ENCODE measurements around the gene LAMA3. TPM values are rescaled to one million over a fixed set of nuclear protein-coding genes. Genes with fewer than 3 reads are reported as not detected.

Gene LAMA3
- total and polyA plus RNA-seq, 4 donors: 0.26 to 3.9 (median 0.37) TPM

GRCh38 chr18:23763343-23763742 lies 74.1 kb downstream of the LAMA3 start:
- H3K27me3 ChIP-seq (ENCODE audit: control insufficient read depth in 4 of 4, insufficient read depth in 4 of 4, low read length in 3 of 4): no peaks in the 10 kb centered on the region
- H3K4me3 ChIP-seq (ENCODE audit: low read depth in 1 of 3, low read length in 3 of 3): no peak overlapping the region
- no peak overlapping the region for H3K9ac ChIP-seq (ENCODE audit: low read depth in 1 of 2, low read length in 2 of 2)
- H3K36me3 ChIP-seq (ENCODE audit: control insufficient read depth in 4 of 4, insufficient read depth in 3 of 4, low read depth in 1 of 4, low read length in 3 of 4): no peaks in the 10 kb centered on the region
- peaks cover 0 to 2% (median under 1%) of the 10 kb centered on the region in 4 donors for H3K9me3 ChIP-seq (ENCODE audit: control insufficient read depth in 4 of 4, low read length in 3 of 4)
- 94% methylated on average over 4 of the region's 4 CpGs for WGBS
- TF ChIP-seq CTCF (IDR thresholded peaks at IDR 0.05; ENCODE audit: low read depth, low read length, missing input control) (no peak), YY1 (IDR thresholded peaks at IDR 0.05) (no peak), GABPA (IDR thresholded peaks at IDR 0.05 in 1 of 2, conservative IDR thresholded peaks at IDR 0.05 in 1 of 2) (no peak), RAD21 (IDR thresholded peaks at IDR 0.05) (no peak), ZBTB33 (IDR thresholded peaks at IDR 0.05) (no peak), HNF4G (IDR thresholded peaks at IDR 0.05) (no peak), JUND (IDR thresholded peaks at IDR 0.05) (no peak)
- no peak for DNase-seq (ENCODE audit: low spot score)
- no peak overlapping the region for H3K27ac ChIP-seq (ENCODE audit: low read depth in 1 of 2, low read length in 2 of 2)
- H3K4me1 ChIP-seq (ENCODE audit: control insufficient read depth in 4 of 4, insufficient read depth in 4 of 4, low read length in 3 of 4): no peaks in the 10 kb centered on the region

GRCh38 chr18:23765931-23766330 lies 76.7 kb downstream of the LAMA3 start:
- no peak overlapping the region for H3K27ac ChIP-seq (ENCODE audit: low read depth in 1 of 2, low read length in 2 of 2)

GRCh38 chr18:23772327-23773024 lies 83.2 kb downstream of the LAMA3 start:
- peaks cover 0 to 2% (median 2%) of the 10 kb centered on the region in 4 donors for H3K9me3 ChIP-seq (ENCODE audit: control insufficient read depth in 4 of 4, low read length in 3 of 4)
- WGBS: 85% methylated on average over 4 of the region's 4 CpGs
- no peaks in the 10 kb centered on the region for H3K27me3 ChIP-seq (ENCODE audit: control insufficient read depth in 4 of 4, insufficient read depth in 4 of 4, low read length in 3 of 4)

More at GRCh38 chr18:23765931-23766330, 76.7 kb downstream of the LAMA3 start:
- Histone ChIP-seq H3K4me3 (ENCODE audit: low read depth in 1 of 3, low read length in 3 of 3) (no peak overlapping the region), H3K27me3 (ENCODE audit: control insufficient read depth in 4 of 4, insufficient read depth in 4 of 4, low read length in 3 of 4) (no peaks in the 10 kb centered on the region), H3K9me3 (ENCODE audit: control insufficient read depth in 4 of 4, low read length in 3 of 4) (peaks cover 0 to 2% (median 2%) of the 10 kb centered on the region in 4 donors), H3K36me3 (ENCODE audit: control insufficient read depth in 4 of 4, insufficient read depth in 3 of 4, low read depth in 1 of 4, low read length in 3 of 4) (no peaks in the 10 kb centered on the region), H3K9ac (ENCODE audit: low read depth in 1 of 2, low read length in 2 of 2) (no peak overlapping the region), H3K4me1 (ENCODE audit: control insufficient read depth in 4 of 4, insufficient read depth in 4 of 4, low read length in 3 of 4) (no peaks in the 10 kb centered on the region)
- WGBS: 97% methylated on average over 1 of the region's 1 CpG
- TF ChIP-seq ATF3 (IDR thresholded peaks at IDR 0.05) (no peak), MAX (IDR thresholded peaks at IDR 0.05) (no peak), EGR1 (IDR thresholded peaks at IDR 0.05; ENCODE audit: low read depth in 2 of 2) (no peak), YY1 (IDR thresholded peaks at IDR 0.05) (no peak), HNF4G (IDR thresholded peaks at IDR 0.05) (no peak), SP1 (IDR thresholded peaks at IDR 0.05) (no peak)
- no peak for DNase-seq (ENCODE audit: low spot score)

More at GRCh38 chr18:23772327-23773024, 83.2 kb downstream of the LAMA3 start:
- no peaks in the 10 kb centered on the region for H3K36me3 ChIP-seq (ENCODE audit: control insufficient read depth in 4 of 4, insufficient read depth in 3 of 4, low read depth in 1 of 4, low read length in 3 of 4)
- H3K4me1 ChIP-seq (ENCODE audit: control insufficient read depth in 4 of 4, insufficient read depth in 4 of 4, low read length in 3 of 4): no peaks in the 10 kb centered on the region
- no peak overlapping the region for H3K9ac ChIP-seq (ENCODE audit: low read depth in 1 of 2, low read length in 2 of 2)
- H3K27ac ChIP-seq (ENCODE audit: low read depth in 1 of 2, low read length in 2 of 2): no peak overlapping the region
- DNase-seq (ENCODE audit: low spot score): no peak
- no peak overlapping the region for H3K4me3 ChIP-seq (ENCODE audit: low read depth in 1 of 3, low read length in 3 of 3)
- TF ChIP-seq SP1 (IDR thresholded peaks at IDR 0.05) (no peak), FOXA1 (IDR thresholded peaks at IDR 0.05) (no peak), TAF1 (conservative IDR thresholded peaks at IDR 0.05) (no peak), ATF3 (IDR thresholded peaks at IDR 0.05) (no peak)
